ENCODE results near the gene KANK3.
"Not testable (repeated sequence)": the region's sequence is repeated elsewhere in the genome, so short reads cannot be mapped to it uniquely, and the experiment has no call there.

Gene KANK3

GRCh38 chr19:8336660-8337059 lies 6.4 kb downstream of the KANK3 start:
- no peak for DNase-seq

GRCh38 chr19:8336072-8336569 lies 6.9 kb downstream of the KANK3 start:
- DNase-seq, result no peak

DNA sequence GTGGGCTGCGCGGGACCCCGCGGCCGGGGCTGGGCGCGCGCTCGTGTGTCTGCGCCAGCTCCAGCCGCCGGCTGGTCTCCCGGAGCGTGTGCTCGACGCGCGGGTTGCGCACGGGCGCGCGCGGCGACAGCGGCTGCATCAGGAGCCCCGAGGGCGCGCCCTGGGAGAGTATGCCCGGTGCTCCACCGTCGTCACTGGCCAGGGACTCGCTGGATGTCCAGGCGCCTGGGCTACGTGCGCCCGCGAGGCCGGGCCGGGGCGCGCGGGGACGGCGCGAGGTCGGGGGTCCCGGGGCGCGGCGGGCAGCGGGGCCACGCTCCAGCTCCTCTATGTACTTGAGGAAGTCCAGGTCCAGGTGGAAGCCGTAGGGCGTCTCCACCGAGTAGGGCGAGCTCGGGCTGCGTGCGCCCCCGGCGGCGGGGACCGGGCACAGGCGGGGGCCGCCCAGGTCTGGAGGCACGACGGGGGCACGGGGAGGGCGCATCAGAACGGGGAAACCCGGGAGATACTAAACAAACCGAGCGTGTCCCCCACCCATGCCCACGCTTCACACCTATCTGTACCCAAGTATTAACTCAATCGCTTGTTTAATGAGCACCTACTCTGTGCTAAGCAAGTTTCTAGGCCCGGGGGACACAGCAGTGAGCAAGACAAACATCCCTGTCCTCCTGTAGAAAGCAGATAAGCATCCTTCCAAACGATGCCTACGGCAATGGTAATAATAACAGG lies 7.6 kb downstream of the KANK3 start:
- no peak for DNase-seq

- DNase-seq, result no peak
Observed at GRCh38 chr19:8334458-8335342, 8.4 kb downstream of the KANK3 start.

DNA sequence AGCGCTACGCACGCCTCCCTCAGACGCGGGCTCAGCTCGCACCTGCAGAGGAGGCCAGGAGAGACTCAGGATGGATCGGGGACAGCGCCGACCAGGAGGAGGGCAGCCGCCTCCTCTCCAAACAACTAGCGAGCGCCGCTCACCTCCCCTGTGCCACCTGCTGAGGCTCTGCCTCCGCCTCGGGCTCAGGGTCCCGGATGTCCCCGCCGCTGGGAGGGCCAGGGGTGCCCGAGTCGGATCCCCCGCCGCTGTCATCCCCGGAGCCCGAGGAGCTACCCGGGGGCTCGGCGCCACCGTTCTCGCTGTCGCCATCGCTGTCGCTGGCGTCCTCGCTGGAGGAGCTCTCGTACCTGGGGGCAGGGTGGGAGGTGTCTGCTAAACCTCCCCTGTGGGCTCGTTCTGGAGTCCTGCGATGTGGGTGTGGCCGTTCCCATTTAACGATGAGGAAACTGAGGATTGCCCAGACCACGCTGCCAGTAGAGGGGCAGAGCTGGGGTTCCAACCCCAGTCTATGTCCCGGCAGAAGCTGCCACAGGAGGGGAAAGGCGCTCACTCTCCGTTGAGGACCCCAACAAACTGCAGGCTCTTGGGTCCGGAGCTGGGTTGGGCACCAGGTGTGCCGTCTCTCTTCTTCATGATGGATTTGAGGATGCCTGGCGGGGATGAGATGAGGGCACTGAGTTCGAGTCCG lies 9.2 kb downstream of the KANK3 start:
- DNase-seq, result no peak

DNA sequence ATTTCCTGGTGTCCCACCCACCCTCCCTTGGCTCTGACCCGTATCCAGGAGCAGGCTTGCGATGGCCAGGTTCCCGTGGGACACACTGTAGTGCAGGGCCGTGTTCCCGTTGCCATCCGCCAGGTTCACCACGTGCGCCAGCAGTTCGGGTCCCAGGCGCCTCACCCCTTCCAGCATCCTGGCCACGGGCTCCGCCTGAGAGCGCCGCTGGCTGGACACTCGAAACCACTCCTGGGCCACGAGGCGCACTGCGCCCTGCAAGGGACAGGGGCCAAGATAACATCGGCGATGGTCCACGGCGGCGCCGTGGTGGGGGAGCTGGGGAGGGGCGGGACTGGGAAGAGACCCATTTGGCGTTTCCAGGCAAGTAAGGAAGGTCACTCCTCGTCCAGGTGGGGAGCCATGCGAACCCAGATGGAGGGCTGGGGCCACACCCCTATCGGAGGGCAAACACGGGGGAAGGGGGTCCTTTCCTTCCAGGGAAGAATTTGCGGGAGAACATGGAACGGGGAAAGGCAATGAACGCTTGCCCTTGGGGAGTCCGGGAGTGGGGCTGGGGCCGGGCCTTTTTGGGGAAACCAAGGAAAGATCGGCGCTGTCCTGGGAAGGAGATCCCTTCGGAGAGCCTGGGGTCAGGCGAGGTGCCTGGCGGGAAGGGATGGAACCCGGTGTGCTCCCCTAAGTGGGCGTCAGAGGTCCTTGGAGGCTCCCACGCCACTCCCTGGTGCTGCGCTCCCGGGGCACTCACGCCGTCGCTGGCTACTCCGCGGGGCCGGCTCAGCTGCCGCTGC lies 9.9 kb downstream of the KANK3 start:
- DNase-seq, result no peak

- DNase-seq, result no peak
Observed at GRCh38 chr19:8331263-8331845, 11.7 kb downstream of the KANK3 start.

GRCh38 chr19:8329996-8330395 lies 13.1 kb downstream of the KANK3 start:
- DNase-seq, result no peak

GRCh38 chr19:8325454-8325853 lies 17.6 kb downstream of the KANK3 start:
- no peak for DNase-seq

DNA sequence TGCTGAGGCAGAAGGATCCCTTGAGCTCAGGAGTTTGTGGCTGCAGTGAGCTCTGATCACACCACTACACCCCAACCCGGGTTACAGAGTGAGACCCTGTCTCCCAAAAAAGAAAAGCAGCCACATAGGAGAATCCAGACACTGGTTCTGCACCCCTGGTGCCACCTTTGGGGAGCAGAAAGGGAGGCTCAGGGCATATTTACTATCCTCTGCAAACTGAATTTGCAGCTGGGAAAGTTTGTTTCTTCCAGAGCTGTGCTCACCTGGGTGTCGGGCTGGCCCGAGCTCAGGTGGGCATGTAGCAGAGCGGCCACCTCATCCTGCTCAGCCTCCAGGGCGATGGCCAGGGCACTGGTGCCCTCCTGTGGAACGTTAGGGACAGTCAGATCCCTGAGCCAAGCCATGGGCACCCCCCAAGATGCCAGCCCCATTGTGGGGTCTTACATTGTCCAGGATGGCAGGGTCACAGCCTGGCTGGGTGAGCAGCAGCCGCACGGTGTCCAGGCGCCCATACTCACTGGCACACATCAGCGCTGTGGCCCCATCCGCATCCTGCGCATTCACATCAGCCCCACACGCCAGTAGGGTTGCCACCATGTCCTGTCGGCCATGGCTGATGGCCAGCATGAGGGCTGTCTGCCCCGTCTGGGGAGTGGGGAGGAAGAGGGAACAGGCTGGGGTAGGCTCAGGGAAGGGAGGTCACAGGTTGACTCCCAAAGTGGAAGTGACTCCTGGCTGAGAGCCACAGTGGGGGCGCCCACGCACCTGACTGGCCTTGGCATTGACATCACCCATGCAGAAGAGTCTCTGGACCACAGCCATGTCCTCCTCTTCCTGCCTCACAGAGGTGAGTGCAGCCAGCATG lies 18.6 kb downstream of the KANK3 start:
- DNase-seq, result no peak

DNA sequence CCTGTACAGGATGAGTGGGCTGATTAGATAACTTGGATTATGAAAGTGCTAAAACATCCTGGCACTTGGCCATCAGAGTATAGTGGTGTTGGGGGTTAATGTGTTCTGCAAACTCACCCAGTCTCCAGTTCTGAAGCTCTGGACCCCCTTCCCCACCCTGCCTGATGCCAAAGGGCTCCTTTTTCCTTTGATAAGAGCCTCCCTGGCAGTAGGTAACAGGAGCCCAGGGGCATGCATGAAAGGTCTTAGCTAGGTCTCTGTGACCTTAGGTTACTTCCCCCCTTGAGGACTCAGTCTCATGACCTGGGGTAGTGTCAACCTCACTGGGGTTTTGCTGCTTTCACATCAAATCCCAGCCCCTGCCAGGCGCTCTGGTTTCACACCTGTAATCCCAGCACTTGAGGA lies 19.3 kb downstream of the KANK3 start:
- no peak for DNase-seq

GRCh38 chr19:8322638-8322997 lies 20.4 kb downstream of the KANK3 start:
- DNase-seq, result no peak

- DNase-seq, result no peak
Observed at GRCh38 chr19:8321986-8322637, 20.9 kb downstream of the KANK3 start.

GRCh38 chr19:8321067-8321985 lies 21.7 kb downstream of the KANK3 start, which contains the start of the genes NDUFA7 and RPS28:
Gene NDUFA7, minus strand, starts transcription at chr19:8321375. Its CDS starts 17 bp downstream, at chr19:8321358.
Gene RPS28, plus strand, starts transcription at chr19:8321496. Its CDS starts 35 bp downstream, at chr19:8321531.
- peak; percentile 94 for DNase-seq

DNA sequence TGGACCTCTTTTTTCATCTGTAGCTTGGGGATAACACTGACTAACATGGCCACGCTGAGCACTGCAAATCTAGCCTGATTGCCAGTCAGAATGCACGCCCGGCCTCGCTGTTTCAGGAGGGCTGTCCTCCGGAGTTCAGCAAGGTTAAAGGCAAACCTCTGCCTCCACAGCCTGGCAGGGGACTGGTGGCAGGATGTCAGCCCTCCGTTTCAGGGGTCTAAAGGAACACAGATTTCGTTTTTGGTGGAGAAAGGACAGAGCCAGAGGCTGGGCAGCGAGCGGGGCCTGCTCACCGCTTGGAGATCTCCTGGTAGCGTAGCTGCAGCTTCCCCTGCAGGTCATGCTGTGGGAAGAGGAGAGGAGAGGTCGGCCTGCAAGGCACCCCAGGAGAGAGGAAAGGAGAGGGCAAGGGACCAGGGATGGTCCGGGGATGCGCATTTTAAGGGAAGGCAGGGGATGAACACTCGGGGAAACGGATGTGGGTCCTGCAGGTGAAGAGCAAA lies 22.4 kb downstream of the KANK3 start:
- DNase-seq, result no peak

DNA sequence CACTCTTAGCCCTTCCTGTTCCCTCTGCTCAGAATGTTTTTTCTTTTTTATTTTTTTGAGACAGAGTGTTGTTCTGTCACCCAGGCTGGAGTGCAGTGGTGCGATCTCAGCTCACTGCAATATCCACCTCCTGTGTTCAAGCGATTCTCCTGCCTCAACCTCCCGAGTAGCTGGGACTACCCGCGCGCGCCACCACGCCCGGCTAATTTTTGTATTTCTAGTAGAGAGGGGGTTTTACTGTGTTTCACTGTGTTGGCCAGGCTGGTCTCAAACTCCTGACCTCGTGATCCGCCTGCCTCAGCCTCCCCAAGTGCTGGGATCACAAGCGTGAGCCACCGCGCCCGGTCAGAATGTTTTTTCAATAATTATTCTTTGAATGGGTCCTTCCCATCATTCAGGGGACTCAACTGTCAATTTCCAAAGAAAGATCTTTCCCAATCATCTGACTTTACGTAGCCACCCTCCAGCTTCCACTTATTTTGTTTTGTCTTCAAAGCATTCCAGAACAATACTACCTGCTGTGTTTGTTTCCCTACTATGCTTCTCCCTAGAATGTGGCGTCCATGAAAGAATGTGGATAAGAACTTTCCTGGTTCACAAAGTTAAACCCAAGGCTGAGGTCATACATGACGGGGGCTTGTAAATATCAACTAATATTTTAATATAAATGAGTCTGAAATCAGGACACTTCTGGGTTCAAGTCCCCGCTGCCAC lies 23.1 kb downstream of the KANK3 start:
- DNase-seq, result no peak

DNA sequence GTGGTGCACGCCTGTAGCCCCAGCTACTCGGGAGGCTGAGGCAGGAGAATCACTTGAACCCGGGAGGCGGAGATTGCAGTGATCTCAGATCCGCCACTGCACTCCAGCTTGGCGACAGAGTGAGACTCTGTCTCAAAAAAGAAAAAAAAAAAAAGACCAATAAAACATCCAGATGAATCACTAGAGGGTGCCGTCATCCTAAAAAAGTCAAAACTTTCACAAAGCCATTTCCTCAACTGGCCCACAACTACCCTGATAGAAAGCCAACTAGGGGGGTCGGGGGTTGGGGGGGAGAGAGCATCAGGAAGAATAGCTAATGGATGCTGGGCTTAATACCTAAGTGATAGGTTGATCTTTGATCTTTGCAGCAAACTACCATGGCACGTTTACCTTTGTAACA lies 24.2 kb downstream of the KANK3 start:
- not testable (repeated sequence) for DNase-seq
